GM19468 (cell line): ENCODE measurements around the gene CLSTN2.

Source experiments
- ATAC-seq: cut with Tn5 transposase; IDR thresholded peaks from one replicate; pipeline ENCODE4 v1.9.1; 2021; ENCODE audit warnings: mild to moderate bottlenecking, moderate library complexity, moderate number of reproducible peaks; ENCODE audit not compliant: unreplicated experiment; ENCODE audit errors: extremely low read depth

The CLSTN2 gene

DNA sequence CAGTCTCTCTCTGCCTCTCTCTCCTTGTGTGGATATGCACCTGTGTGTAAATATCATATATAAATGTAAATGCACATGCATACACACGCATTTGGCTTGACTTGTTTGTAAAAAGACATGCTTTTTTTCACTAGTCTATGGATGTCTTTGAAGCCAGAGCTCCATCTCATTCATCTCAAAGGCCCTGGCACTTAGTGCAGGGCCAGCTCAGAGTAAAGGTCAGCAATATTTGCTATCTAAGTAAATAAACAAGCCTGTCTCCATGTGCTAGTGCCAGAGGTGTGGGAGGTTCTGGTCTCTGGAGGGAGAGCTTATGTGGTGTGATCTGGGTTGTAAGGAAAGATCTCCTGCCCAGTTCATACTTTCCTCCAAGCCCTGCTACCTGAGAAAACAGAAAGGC lies 5.6 kb downstream of the CLSTN2 start:
- no peak for ATAC-seq

DNA sequence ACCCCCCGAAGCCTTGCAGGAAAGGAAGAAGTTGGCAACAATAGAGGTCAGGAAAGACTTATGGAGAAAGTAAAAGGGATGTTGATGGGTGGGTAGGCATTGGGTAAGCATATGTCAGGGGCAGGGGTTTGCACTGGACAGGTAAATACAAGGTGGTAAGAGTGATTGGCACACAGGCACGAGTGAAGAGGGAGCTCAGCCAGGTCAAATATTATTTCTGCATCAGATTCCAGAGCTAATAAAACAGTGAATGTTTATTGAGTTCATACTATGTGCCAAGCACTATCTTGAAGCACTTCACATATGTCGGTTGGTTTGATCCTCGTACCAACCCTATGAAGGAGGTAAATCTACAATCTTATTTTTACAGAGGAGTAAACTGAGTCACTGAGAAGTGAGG lies 6.6 kb downstream of the CLSTN2 start:
- ATAC-seq, result no peak

DNA sequence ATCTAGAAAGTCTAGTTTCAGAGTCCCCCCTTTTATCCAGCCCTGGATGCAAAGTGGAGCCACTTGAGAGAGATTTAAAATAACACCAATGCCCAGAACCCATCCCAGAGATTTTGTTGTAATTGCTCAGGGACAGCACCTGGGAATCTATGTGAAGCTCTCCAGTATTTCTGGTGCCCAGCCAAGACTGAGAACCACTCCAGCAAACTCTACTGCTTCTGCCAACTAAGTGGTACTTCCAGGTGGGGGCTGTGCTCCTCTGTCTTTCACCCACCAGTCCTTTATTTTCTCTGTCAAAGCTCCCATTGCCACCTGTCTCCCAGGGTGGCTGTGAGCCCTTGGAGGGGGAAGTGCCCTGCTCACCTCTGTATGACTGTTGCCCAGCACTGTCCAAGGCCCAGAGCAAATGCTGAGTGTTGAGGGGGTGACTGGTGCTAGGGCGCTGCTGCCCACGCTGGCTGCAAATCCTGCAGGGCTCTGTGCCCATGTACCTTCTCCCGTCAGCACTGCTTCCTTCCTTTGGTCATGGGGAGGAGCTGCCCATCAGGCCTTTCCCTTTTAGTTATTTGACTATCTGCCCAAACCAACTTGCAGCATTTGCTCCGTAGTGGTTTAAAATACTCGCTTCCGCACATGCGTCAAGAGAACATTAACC lies 9.4 kb downstream of the CLSTN2 start:
- ATAC-seq, result no peak

DNA sequence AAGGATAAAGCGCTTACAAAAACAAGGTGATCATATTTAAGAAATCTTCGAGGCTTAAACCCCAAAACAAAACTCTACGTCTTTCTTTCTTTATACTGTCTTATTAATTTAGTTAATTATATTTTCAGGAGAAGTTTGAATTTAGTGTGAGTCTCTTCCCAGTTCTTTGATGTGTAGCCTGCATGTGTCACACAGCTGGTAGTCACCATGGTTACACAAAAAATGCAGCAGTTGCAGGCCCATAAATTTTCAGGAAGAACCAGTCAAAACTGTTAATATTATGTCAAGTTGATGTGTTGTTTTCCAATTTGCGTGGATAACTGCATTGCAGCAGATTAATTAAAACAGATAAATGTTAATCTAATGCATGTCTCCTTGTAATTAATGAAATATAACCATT lies 10.4 kb downstream of the CLSTN2 start:
- no peak for ATAC-seq

DNA sequence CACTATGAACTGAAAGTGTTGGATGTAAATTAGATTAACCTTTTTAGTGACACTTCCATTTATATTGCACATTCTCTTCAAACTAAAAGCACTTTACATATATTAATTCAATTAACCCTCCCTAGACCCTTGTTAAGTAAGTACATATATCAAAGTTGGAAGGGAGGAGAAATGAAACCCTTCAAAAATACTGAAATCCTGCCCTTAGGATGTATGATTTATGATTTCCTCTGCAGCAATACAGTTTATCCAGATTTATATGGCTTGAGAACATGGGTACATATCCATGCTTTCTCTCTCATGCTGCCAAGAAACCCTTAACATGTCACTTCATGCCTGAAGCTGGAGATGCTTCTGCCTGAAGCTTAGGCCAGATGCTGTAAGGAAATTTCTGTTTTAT lies 11.0 kb downstream of the CLSTN2 start:
- no peak for ATAC-seq

DNA sequence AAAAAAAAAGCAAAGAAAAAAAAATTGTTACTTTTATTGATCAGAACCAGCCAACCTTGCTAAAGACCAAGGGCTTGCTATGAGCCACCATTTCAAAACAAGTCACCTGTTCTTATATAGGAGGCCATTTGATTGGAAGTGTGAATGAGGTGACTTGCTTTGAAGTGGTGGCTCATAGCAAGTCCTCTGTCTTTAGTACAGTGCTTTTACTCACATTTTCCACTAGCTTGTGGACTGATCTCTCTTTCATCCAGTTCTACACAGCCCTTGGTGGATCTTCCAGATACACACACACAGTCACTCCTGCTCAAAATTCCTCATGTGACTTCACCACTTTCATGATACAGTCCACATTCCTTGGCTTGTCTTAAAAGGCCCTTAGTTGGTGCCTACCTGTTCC lies 13.5 kb downstream of the CLSTN2 start:
- no peak for ATAC-seq

DNA sequence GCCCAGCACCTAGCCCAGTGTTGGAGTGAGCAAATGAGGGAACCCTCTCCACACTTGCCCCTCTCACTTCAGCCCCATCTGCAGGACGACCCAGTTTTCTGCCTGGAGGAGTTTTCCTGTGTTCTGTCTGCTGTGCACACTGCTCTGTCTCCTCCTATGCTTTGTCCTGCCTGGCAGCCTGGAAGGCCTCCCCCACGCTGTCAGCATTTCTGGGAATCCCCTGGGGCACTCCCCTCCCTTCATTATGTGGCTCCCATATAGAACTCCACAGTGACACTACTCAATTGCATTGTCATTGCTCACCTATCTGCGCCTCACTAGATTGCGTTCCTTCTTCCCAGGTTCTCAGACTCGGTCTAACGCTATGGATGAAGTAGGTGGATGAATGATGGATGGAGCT lies 13.9 kb downstream of the CLSTN2 start:
- ATAC-seq, result no peak

DNA sequence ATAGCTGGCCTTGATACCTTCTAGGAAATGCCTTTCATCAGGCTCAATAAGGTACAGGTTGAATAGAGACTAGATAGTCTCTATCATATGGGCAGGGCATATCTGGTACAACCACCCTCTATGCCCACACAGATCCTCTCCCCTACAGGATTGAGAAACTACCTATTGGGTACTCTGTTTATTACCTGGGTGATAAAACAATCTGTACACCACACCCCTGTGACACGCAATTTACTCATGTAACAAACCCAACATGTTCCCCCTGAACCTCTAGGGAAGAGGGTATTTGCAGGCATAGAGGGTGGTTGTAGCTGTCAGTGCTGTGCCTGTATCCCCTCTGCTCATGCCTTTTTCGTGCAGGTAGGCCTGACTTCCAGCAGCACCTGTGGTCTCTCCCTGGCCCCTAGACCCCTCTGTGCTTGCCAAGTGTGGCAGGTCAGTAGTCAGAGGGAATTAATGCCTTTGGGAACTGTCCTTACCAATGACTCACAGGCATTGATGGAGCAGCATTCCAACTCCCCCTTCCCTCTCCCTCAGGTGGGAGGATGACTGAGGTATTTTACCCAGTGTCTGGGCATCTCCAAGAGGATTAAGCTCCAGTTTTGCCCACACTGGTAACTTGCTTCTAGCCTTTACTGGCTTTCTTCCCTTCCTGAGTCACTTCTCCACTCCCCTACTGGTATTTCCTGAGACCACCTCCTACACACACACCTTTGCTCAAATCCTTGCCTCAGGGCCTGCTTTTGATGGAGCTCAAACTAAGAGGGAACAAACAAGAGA lies 18.3 kb downstream of the CLSTN2 start:
- ATAC-seq, result no peak

DNA sequence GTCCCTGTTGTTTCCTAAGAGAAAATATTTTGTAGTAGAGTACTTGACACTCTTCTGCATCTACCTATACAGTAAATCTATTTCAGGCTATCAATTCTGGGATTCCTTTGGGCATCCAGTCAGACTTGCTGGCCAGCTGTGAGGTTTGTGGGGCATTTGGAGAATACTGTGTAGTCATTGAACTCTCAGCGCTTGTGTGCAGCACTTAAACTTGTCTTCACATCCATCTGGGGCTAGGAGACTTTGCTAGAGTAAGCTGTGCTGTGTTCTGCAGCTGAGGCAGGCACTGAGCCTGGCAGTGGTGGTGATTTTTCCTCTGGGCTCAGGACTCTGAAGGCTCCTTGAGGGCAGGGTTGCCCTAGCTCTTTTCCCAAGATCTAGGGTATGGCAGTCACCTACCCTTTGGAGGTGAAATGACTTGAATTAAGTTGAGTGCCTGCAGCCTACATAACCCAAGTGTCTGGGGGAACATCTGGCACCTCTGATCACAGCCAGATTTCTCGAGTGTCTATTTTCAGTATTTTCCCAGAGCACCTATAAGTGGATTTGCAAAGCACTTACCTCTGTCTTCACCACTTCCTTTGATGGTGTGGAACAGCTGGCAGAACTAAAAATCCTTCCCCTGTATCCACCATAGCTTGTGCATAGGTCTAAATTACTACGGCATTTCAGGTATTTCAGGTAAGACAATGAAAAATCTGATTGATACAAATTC lies 19.3 kb downstream of the CLSTN2 start:
- ATAC-seq, result no peak

DNA sequence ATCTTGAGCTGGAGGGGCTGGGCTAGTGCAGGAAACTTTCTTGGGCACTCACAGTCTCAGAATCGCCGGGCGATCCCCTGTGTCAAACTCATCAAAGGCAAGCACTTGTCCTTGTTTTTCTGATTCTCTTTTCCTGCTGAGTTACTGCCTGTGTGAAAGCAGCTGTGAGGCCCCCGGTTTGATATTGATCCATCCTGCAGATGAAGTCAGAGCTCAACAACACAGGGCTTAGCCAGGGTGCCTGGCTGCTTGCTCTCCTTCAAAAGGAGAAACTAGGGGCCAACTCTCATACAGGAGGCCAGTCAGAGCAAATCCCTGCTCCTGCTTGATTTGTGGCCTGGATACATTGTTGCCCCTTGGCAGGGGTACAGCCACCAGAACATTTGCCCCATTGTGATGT lies 22.9 kb downstream of the CLSTN2 start:
- ATAC-seq, result no peak

DNA sequence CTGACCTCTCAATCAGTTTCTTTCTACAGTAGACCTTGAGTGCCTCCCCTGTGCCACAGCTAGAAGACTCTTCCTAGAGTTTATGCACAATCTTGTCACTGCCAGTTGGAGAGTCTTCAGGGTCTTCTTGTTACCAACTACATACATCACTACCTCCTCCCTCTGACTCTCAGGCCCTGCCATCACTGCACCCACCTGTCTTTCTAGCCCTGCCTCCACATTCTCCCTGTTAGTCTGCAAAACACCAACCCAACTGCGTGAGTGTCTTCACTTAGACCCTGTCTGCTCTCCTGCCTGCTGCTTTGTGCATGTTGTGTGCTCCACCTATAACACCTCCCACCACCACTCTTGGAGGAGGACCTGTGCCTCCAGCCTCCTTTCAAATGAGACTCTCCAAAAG lies 34.4 kb downstream of the CLSTN2 start:
- no peak for ATAC-seq

DNA sequence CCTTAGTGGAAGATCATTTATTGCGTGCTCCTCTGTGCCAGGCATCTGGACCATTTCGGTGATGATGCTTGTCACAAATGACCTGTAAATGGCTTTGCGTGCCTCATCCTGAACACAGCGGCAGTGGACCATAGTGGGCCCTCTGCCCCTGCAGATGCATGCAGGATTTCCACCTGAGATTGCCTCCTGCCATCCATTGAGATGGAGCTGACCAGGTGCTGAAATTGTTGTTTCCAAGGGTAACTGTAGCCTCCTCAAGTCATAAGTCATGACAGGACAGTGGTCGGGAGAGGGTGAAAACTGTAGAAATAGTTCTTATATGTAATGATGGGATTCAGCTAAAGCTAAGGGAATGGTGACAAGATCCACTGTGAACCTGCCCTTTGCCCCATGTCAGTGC lies 35.5 kb downstream of the CLSTN2 start:
- no peak for ATAC-seq

DNA sequence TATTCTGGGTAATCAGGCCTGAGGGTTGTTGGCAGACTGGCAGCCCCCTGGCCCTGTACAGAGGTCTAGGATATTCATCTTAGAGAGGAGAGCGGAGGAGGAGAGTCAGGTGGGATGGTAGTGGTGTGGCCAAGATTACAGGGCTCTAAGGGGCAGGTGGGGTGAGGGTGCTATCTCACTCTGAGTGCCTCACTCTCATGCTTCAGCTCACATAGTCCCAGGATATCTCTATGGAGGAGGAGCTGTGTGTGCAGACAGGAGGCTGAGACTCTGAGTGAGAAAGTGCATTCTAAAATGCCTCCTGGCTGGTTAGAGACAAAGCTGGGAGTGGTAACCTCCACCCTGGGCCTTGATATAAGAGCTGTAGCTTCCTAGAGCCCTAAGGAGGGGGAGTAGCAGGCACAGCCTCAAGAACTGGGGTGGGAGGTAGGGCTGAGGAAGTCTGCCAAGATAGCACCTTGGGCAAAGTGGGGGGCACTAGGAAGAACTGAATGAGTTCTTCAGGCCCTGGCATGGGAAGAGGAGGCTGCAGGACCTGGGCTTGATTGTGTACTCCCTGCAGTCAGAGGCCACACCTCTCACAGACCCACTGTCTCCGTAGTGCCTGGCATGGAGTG lies 39.9 kb downstream of the CLSTN2 start:
- ATAC-seq, result no peak

DNA sequence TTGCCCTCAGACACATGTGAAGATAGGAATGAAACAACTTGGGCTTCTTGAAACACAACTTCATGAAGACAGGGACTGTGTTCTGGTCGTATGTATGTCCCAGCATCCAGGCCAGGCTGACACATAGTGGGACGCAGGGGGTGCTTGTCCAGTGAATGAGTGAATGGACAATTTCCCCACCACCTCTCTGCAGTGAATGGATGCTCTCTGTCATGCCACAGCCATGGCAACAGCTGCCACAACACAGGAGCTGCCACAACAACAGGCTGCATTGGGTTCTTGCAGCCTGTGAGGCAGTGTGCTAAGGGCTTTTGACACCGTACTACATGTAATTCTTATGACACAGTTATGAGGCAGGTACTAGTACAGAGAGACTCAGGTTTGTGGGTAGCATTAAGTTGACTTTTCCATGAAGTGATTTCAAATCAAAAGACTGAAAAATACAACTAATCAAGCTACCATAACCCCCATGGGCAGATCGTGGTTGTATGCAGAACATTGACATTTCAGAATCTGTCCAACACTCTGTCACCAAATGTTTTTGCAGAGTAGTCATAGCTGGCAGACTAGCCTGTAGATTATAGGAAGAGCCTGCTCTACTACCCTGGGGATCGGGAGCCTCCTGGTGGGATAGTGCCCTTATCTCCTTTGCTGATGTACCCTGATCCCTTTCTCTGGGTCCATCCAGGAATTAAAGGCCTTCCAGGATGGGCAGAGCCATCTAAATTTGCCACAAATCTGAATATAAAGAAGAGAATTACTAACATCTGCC lies 40.8 kb downstream of the CLSTN2 start:
- ATAC-seq, result no peak

DNA sequence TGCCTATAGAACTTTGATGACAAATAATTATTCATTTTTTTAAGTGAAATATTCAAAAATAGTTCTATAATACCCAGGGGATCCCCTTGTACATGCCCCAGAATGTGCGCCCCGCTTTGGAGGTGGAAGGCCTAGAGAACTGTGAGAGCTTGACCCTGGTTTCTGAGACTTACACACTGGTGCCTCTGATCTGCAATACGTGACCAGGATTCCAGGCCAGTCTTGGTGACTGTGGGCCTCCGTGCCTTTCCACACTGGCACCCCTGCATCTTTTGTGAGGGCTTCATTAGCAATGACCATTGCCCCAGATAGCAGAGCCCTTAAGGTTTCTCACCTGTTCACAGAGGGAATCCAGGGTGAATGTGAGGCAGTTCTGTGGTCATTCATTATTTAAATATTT lies 44.0 kb downstream of the CLSTN2 start:
- no peak for ATAC-seq

DNA sequence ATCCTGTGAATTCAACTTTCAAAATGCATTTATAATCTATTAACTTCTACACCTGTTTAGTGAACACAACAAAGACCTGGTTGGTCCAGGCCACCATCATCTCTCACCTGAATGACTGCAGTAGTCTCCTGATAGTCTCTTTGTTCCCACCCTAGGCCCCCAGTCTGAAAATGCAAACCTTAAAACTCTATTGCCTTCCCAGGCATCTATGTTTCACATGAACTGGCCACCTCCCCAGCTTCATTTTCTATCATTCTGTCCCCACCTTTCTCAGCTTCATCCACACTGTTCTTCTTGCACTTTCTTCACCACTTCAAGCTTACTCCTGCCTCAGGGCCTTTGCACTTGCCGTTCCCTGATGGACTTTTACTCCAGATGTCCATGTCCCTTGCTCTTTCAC lies 45.0 kb downstream of the CLSTN2 start:
- ATAC-seq, result no peak

DNA sequence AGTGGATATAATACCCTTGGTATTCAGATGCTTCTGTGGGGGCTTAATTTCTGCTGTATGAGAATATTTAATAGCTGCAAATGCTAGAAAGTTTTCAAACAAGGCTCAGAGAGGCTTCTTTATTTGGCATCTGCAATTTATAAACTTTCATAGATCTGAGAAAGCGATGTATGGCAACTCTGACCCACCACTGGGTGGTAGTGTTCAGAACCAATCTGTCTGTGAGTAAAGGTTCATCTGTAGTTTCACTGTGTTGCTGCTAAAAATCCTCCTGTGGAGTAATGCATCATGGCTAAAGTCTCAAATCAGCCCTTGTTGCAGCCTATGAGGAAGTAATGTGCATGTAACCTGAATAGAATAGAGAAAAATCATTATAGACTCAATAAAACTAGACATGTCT lies 47.4 kb downstream of the CLSTN2 start:
- ATAC-seq, result no peak

DNA sequence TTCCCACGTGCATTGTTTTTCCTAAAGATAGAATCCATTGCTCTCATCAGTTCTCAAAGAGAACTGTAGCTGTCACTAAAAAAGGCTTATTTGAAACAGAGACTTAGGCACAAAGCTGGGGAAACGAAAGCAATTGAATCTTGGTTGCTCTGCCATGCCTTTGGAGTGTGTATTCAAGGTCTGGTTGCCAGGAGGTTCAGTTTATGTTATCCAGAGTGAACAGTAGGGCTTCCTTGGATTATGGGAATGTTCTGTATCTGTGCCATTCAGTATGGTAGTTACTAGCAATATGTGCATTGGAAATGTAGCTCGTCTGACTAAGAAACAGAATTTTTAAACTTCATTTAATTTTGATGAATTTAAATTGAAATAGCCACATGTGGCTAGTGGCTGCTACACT lies 50.6 kb downstream of the CLSTN2 start:
- ATAC-seq, result no peak

DNA sequence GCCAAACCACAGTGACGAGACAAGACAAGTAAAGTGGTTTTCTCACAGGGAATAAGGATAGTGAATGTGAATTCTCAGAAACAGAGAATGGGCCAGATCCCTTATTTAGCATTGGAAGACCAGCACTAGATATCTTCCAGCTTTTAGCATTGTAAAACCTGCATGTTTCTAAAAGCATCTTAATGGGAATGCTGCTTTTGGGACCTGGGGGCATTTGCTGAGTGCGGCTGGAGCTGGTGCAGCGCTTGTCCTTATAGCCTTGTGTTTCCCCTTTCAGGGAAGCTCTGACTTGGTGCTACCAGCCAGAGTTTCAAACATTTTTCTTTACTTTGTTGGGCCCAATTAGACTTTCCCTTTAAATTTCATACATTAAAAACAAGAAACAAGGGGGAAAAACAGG lies 52.9 kb downstream of the CLSTN2 start:
- no peak for ATAC-seq

DNA sequence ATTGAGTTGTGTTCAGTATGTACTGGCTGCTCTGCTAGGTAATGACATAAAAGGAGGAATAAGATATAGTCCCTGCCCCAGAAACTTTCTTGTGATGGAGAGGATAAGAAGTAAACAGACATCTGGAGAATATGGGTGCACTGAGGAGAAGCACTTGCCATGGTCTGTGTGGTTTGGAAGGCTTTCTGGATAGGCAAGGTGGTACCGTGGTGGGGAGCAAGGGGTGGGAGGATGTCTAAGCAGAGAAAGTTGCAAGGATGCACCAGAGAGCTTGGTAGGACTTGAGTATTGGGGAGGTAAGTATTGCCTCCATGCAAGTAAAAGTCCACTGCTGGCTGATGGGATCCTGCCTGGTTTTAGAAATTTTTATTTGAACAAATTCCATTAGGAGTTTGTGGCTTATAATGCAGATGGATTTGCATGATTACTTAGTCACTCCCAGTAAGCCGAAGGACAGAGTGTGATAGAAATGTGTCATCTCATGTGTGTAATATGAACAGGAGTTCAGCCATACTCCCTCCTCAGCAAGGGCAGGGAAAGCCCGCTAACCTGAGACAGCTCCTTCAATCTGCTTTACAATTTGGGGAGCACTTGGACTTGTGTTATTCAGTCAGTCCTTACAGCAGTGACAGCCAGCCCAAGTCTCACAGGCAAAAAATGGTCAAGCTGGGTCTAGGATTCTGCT lies 53.6 kb downstream of the CLSTN2 start:
- ATAC-seq, result no peak
